K562 (cell line): ENCODE measurements around the gene DUSP28. TPM values are rescaled to one million over a fixed set of nuclear protein-coding genes. Genes with fewer than 3 reads are reported as not detected.

Source experiments
- E2F8 ChIP-seq: fragments of 450-650 bp; IDR thresholded peaks from 2 replicates; pipeline ENCODE4 v1.7.1; 2018; ENCODE audit warnings: mild to moderate bottlenecking, low read depth; ENCODE audit not compliant: partially characterized antibody
- GTF2A2 ChIP-seq: IDR thresholded peaks from 2 replicates; pipeline ENCODE4 v1.6.1; 2016; ENCODE audit warnings: mild to moderate bottlenecking, missing genetic modification characterization, missing compliant biosample characterization
- POLR3G ChIP-seq: IDR thresholded peaks from 2 replicates; pipeline ENCODE4 v1.6.1; 2011; ENCODE audit not compliant: insufficient read length, insufficient replicate concordance; ENCODE audit errors: extremely low read depth
- PRDM10 ChIP-seq: fragments of 450-650 bp; IDR thresholded peaks from 2 replicates; pipeline ENCODE4 v1.6.1; 2018; ENCODE audit not compliant: partially characterized antibody
- RFX5 ChIP-seq: IDR thresholded peaks from 2 replicates; pipeline ENCODE4 v1.6.1; 2011; ENCODE audit warnings: low read depth, mild to moderate bottlenecking, improper control_type of control experiment, low read length
- RNF2 ChIP-seq: sonication (generic); IDR thresholded peaks from 2 replicates; pipeline ENCODE4 v1.6.1; 2016
- SFPQ ChIP-seq: fragments of 200-400 bp; formaldehyde crosslinking; IDR thresholded peaks from 2 replicates; pipeline ENCODE4 v1.6.1; 2017; ENCODE audit warnings: mild to moderate bottlenecking, low read depth, low read length, moderate library complexity
- THRAP3 ChIP-seq: fragments of 450-650 bp; IDR thresholded peaks from 2 replicates; pipeline ENCODE4 v1.6.1; 2016; ENCODE audit warnings: mild to moderate bottlenecking, inconsistent platforms, borderline replicate concordance
- YY1 ChIP-seq, 3 experiments: IDR thresholded peaks; 2 replicates each; pipeline ENCODE4 v1.6.1; 2011; ENCODE audit warnings: low read length in 2 of 3, mild to moderate bottlenecking in 2 of 3, moderate library complexity in 2 of 3, borderline replicate concordance in 1 of 3, control low read depth in 1 of 3, low read depth in 1 of 3; ENCODE audit not compliant: insufficient read depth in 3 of 3, insufficient replicate concordance in 2 of 3, control insufficient read depth in 1 of 3, insufficient read length in 1 of 3; ENCODE audit errors: extremely low read depth in 1 of 3
- ZNF165 ChIP-seq: fragments of 250-450 bp; sonication (Bioruptor Pico); IDR thresholded peaks from 2 replicates; pipeline ENCODE4 v1.4.0; 2020; ENCODE audit warnings: borderline replicate concordance
- ZNF212 ChIP-seq: fragments of 450-650 bp; formaldehyde crosslinking; IDR thresholded peaks from 2 replicates; pipeline ENCODE4 v1.4.0; 2020; ENCODE audit warnings: mild to moderate bottlenecking
- ZNF24 ChIP-seq: fragments of 450-650 bp; IDR thresholded peaks from 2 replicates; pipeline ENCODE4 v1.6.1; 2016
- ZNF282 ChIP-seq: sonication (generic); formaldehyde crosslinking; IDR thresholded peaks from 2 replicates; pipeline ENCODE4 v1.8.1; 2023; ENCODE audit warnings: missing genetic modification reagents
- ZNF584 ChIP-seq: fragments of 200-800 bp; sonication (Bioruptor generic); IDR thresholded peaks from 2 replicates; pipeline ENCODE4 v1.6.1; 2016; ENCODE audit warnings: low read depth, mild to moderate bottlenecking, missing genetic modification characterization, missing compliant biosample characterization
- ZNF740 ChIP-seq, 3 experiments: fragments of 200-800 bp in 1 of 3; sonication (Bioruptor generic) in 1 of 3; sonication (generic) in 1 of 3; formaldehyde crosslinking in 1 of 3; IDR thresholded peaks; 2 replicates each; pipeline versions ENCODE4 v1.6.1 to v1.8.0; 2016 to 2022; ENCODE audit warnings: mild to moderate bottlenecking in 2 of 3, missing compliant biosample characterization in 2 of 3, missing genetic modification characterization in 2 of 3, missing genetic modification reagents in 1 of 3
- ZZZ3 ChIP-seq: fragments of 450-650 bp; IDR thresholded peaks from 2 replicates; pipeline ENCODE4 v1.6.1; 2016; ENCODE audit warnings: antibody characterized with exemption, mild to moderate bottlenecking, moderate library complexity
- polyA plus RNA-seq, 8 experiments: library from polyadenylated mRNA; depleted of rRNA in 4 of 8; stranded (reverse) in 5 of 8; unstranded in 3 of 8; fragments of >200 nt; fragmentation: Nextera tagmentation in 2 of 8; fragmentation: Illumina TruSeq in 1 of 8; extraction: Ambion mirVana in 2 of 8; extraction: Trizol in 1 of 8; gene quantifications; 2 replicates each; pipeline versions ENCODE4 v1.2.1 to v1.2.3, GENCODE V29; 2011 to 2014; ENCODE audit warnings: inconsistent platforms in 1 of 8, missing spikeins in 1 of 8
- total RNA-seq, 7 experiments: library from RNA; depleted of rRNA in 6 of 7; stranded (reverse); fragments of >200 nt in 6 of 7; fragmentation: Illumina TruSeq in 2 of 7; extraction: Trizol in 2 of 7; gene quantifications; 2 replicates each; pipeline versions ENCODE4 v1.2.1 to v1.2.3, GENCODE V29; 2011 to 2021; ENCODE audit warnings: low replicate concordance in 1 of 7

Gene DUSP28
- total and polyA plus RNA-seq, 9 of the 15 experiments (the other 6 are each of a cell fraction or from before 2014, with no cell fraction given) = 2.8 to 8.1 (median 4.2) TPM

- no peak for TF ChIP-seq ZNF740 (CRISPR knock-in tag; IDR thresholded peaks at IDR 0.05)
- TF ChIP-seq ZNF740 (tag; IDR thresholded peaks at IDR 0.05) = no peak
- 0 out of 2 replicates have a peak, but pooled peaks have one; percentile 16 for TF ChIP-seq THRAP3
- TF ChIP-seq ZNF282 = no peak
- TF ChIP-seq RNF2 = peak; percentile 96
- peak in 1 of 3 experiments; percentile 22 for TF ChIP-seq YY1 (IDR thresholded peaks at IDR 0.05; ENCODE audit: borderline replicate concordance in 1 of 3, control insufficient read depth in 1 of 3, extremely low read depth in 1 of 3, insufficient read depth in 3 of 3, insufficient read length in 1 of 3, insufficient replicate concordance in 2 of 3, low read depth in 1 of 3, low read length in 2 of 3)
- no peak for TF ChIP-seq ZZZ3
- TF ChIP-seq RFX5 = no peak
- no peak for TF ChIP-seq SFPQ
- no peak for TF ChIP-seq ZNF584
- peak; percentile 88 for TF ChIP-seq PRDM10
- no peak for TF ChIP-seq GTF2A2 (tag)
- no peak for TF ChIP-seq E2F8
- no peak for TF ChIP-seq ZNF212 (CRISPR knock-in tag)
- no peak for TF ChIP-seq ZNF24
- TF ChIP-seq ZNF165 (CRISPR knock-in tag) = no peak
- no peak for TF ChIP-seq POLR3G
Measured at GRCh38 chr2:240565333-240566202, 5.4 kb downstream of the DUSP28 start (continued).
